Ishikawa (cell line): ENCODE measurements around the gene TRAPPC5.

Experiments
- EGR1 ChIP-seq: IDR thresholded peaks from 2 replicates; pipeline ENCODE4 v1.6.1; 2012
- EP300 ChIP-seq: IDR thresholded peaks from 2 replicates; pipeline ENCODE4 v1.6.1; 2012; ENCODE audit warnings: borderline replicate concordance
- FOXM1 ChIP-seq: IDR thresholded peaks from 2 replicates; pipeline ENCODE4 v1.6.1; 2012; ENCODE audit warnings: low read depth, borderline replicate concordance
- MAX ChIP-seq: IDR thresholded peaks from 2 replicates; pipeline ENCODE4 v1.6.1; 2012
- RAD21 ChIP-seq: IDR thresholded peaks from 2 replicates; pipeline ENCODE4 v1.6.1; 2012; ENCODE audit warnings: low read depth
- REST ChIP-seq: IDR thresholded peaks from 2 replicates; pipeline ENCODE4 v1.6.1; 2012; ENCODE audit warnings: low read depth, mild to moderate bottlenecking
- USF1 ChIP-seq: IDR thresholded peaks from 2 replicates; pipeline ENCODE4 v1.6.1; 2012

GRCh38 chr19:7647156-7647555, 33.5 kb upstream of the TRAPPC5 start:
- TF ChIP-seq EGR1 (no peak), FOXM1 (no peak), USF1 (no peak), EP300 (no peak), RAD21 (no peak), REST (no peak), MAX (no peak)
